Activated T-helper 2 cell treated with anti-CD3 and anti-CD28 coated beads, Interferon-gamma antibody, Interleukin-2, Interleukin-4, amounts not matched to agents 10 μg/mL and 5 μg/mL and 100 μg/mL, durations not matched to agents 14 hours and 24 hours and 36 hours (primary cell): ENCODE data around the gene CCDC15. TPM values are rescaled to one million over a fixed set of nuclear protein-coding genes. Genes with fewer than 3 reads are reported as not detected.
"Not testable (repeated sequence)": the region's sequence is repeated elsewhere in the genome, so short reads cannot be mapped to it uniquely, and the experiment has no call there.

Experiments
- DNase-seq: peaks from one replicate; pipeline ENCODE4 v3.0.0; 2021; ENCODE audit warnings: low spot score
- H3K27ac Mint-ChIP-seq: one replicate; pipeline ENCODE4 v1.8.0; 2021; ENCODE audit warnings: mixed read lengths
- H3K27me3 Mint-ChIP-seq: one replicate; pipeline ENCODE4 v1.8.0; 2021; ENCODE audit warnings: low read depth, mixed read lengths
- H3K36me3 Mint-ChIP-seq: one replicate; pipeline ENCODE4 v1.8.0; 2021; ENCODE audit warnings: low read depth, mixed read lengths
- H3K4me1 Mint-ChIP-seq: one replicate; pipeline ENCODE4 v1.8.0; 2021; ENCODE audit warnings: low read depth, mixed read lengths
- H3K4me3 Mint-ChIP-seq: one replicate; pipeline ENCODE4 v1.8.0; 2021; ENCODE audit warnings: low read depth, mild to moderate bottlenecking, moderate library complexity, mixed read lengths
- H3K9me3 Mint-ChIP-seq: one replicate; pipeline ENCODE4 v1.8.0; 2021; ENCODE audit warnings: mixed read lengths
- intact Hi-C: fragments of 100-400 bp; cut with micrococcal nuclease; formaldehyde crosslinking; loops from one replicate; pipeline ENCODE4 v1.15.1; 2023
- total RNA-seq: library from RNA; stranded (reverse); gene quantifications from 2 replicates; pipeline ENCODE4 v1.2.3, GENCODE V29; 2022

Gene CCDC15
- total RNA-seq, 1 donor from 2014 or later, result 3.7 TPM

- H3K36me3 Mint-ChIP-seq, result peaks cover 14% of the 10 kb centered on the region
- DNase-seq, result no peak
- H3K4me1 Mint-ChIP-seq, result peaks cover 11% of the 10 kb centered on the region
- H3K27me3 Mint-ChIP-seq, result no peaks in the 10 kb centered on the region
- no peak overlapping the region for H3K4me3 Mint-ChIP-seq
- peaks cover 16% of the 10 kb centered on the region for H3K9me3 Mint-ChIP-seq
- intact Hi-C loops, result loop anchor here (5.0 to 10.0 kb wide), 2 partner anchors 328 to 644 kb away; partner anchors contain the start of genes STT3A and TBRG1
- H3K27ac Mint-ChIP-seq, result no peak overlapping the region
These were observed 3.2 kb upstream of the CCDC15 start for GRCh38 chr11:124950601-124951330.

- H3K27me3 Mint-ChIP-seq, result no peaks in the 10 kb centered on the region
- peaks cover 16% of the 10 kb centered on the region for H3K36me3 Mint-ChIP-seq
- H3K4me1 Mint-ChIP-seq, result peaks cover 14% of the 10 kb centered on the region
- H3K9me3 Mint-ChIP-seq, result peaks cover 16% of the 10 kb centered on the region
- intact Hi-C loops, result loop anchor here (5.0 to 10.0 kb wide), 2 partner anchors 329 to 643 kb away; partner anchors contain the start of genes STT3A and TBRG1
- no peak for DNase-seq
- no peak overlapping the region for H3K4me3 Mint-ChIP-seq
- no peak overlapping the region for H3K27ac Mint-ChIP-seq
These were observed 2.7 kb upstream of the CCDC15 start for GRCh38 chr11:124951341-124951740.

GRCh38 chr11:124954590-124954955, 571 bp downstream of the CCDC15 start:
- no peaks in the 10 kb centered on the region for H3K9me3 Mint-ChIP-seq
- no peaks in the 10 kb centered on the region for H3K27me3 Mint-ChIP-seq
- peaks cover 21% of the 10 kb centered on the region for H3K4me1 Mint-ChIP-seq
- no peak overlapping the region for H3K4me3 Mint-ChIP-seq
- H3K27ac Mint-ChIP-seq, result no peak overlapping the region
- no peak for DNase-seq
- intact Hi-C loops, result loop anchor here (1.0 to 10.0 kb wide), 5 partner anchors 78 to 640 kb away; partner anchors contain the start of genes SIAE, SPA17, STT3A and TBRG1
- H3K36me3 Mint-ChIP-seq, result peaks cover 10% of the 10 kb centered on the region

GRCh38 chr11:124955035-124955434, 1.0 kb downstream of the CCDC15 start:
- H3K4me3 Mint-ChIP-seq, result no peak overlapping the region
- no peaks in the 10 kb centered on the region for H3K9me3 Mint-ChIP-seq
- peaks cover 10% of the 10 kb centered on the region for H3K36me3 Mint-ChIP-seq
- H3K27me3 Mint-ChIP-seq, result no peaks in the 10 kb centered on the region
- DNase-seq, result no peak
- no peak overlapping the region for H3K27ac Mint-ChIP-seq
- peaks cover 19% of the 10 kb centered on the region for H3K4me1 Mint-ChIP-seq
- intact Hi-C loops, result loop anchor here (2.0 to 10.0 kb wide), 2 partner anchors 282 to 640 kb away; partner anchors contain the start of genes SIAE, SPA17 and STT3A

GRCh38 chr11:124961972-124962609, 8.1 kb downstream of the CCDC15 start:
- no peak for DNase-seq
- Mint-ChIP-seq H3K9me3 (no peaks in the 10 kb centered on the region), H3K27me3 (no peaks in the 10 kb centered on the region), H3K36me3 (peaks cover 22% of the 10 kb centered on the region), H3K27ac (no peak overlapping the region), H3K4me1 (peaks cover 7% of the 10 kb centered on the region), H3K4me3 (no peak overlapping the region)
- intact Hi-C loops, result loop anchor here (1.0 kb wide), 2 partner anchors 179 to 383 kb away; no protein-coding TSS in a partner anchor

- H3K4me1 Mint-ChIP-seq, H3K9me3 Mint-ChIP-seq, H3K4me3 Mint-ChIP-seq, intact Hi-C loops, H3K27ac Mint-ChIP-seq, DNase-seq, H3K27me3 Mint-ChIP-seq: not testable (repeated sequence)
- peaks cover 13% of the 10 kb centered on the region for H3K36me3 Mint-ChIP-seq
These were observed 14.2 kb downstream of the CCDC15 start for GRCh38 chr11:124968197-124968596.

GRCh38 chr11:124970925-124971324, 16.9 kb downstream of the CCDC15 start:
- Mint-ChIP-seq H3K27me3 (no peaks in the 10 kb centered on the region), H3K4me3 (no peak overlapping the region), H3K4me1 (no peaks in the 10 kb centered on the region), H3K27ac (no peak overlapping the region), H3K9me3 (no peaks in the 10 kb centered on the region), H3K36me3 (no peaks in the 10 kb centered on the region)
- intact Hi-C loops, result no loop called here
- DNase-seq, result no peak

GRCh38 chr11:124971810-124972209, 17.8 kb downstream of the CCDC15 start:
- Mint-ChIP-seq H3K27me3 (no peaks in the 10 kb centered on the region), H3K27ac (no peak overlapping the region), H3K4me3 (no peak overlapping the region), H3K36me3 (no peaks in the 10 kb centered on the region), H3K9me3 (no peaks in the 10 kb centered on the region), H3K4me1 (no peaks in the 10 kb centered on the region)
- no peak for DNase-seq
- intact Hi-C loops, result no loop called here

GRCh38 chr11:124976531-124976930, 22.5 kb downstream of the CCDC15 start:
- DNase-seq, result no peak
- Mint-ChIP-seq H3K27ac (no peak overlapping the region), H3K4me1 (no peaks in the 10 kb centered on the region), H3K36me3 (peaks cover 44% of the 10 kb centered on the region), H3K27me3 (no peaks in the 10 kb centered on the region), H3K4me3 (no peak overlapping the region), H3K9me3 (peaks cover 27% of the 10 kb centered on the region)
- intact Hi-C loops, result no loop called here

GRCh38 chr11:124977006-124977405, 23.0 kb downstream of the CCDC15 start:
- no peaks in the 10 kb centered on the region for H3K27me3 Mint-ChIP-seq
- intact Hi-C loops, result no loop called here
- H3K27ac Mint-ChIP-seq, result no peak overlapping the region
- H3K9me3 Mint-ChIP-seq, result peaks cover 30% of the 10 kb centered on the region
- DNase-seq, result no peak
- H3K4me1 Mint-ChIP-seq, result no peaks in the 10 kb centered on the region
- no peak overlapping the region for H3K4me3 Mint-ChIP-seq
- H3K36me3 Mint-ChIP-seq, result peaks cover 48% of the 10 kb centered on the region

- H3K4me1 Mint-ChIP-seq, result no peaks in the 10 kb centered on the region
- no peak for DNase-seq
- intact Hi-C loops, result no loop called here
- peaks cover 62% of the 10 kb centered on the region for H3K36me3 Mint-ChIP-seq
- peaks cover 40% of the 10 kb centered on the region for H3K9me3 Mint-ChIP-seq
- no peaks in the 10 kb centered on the region for H3K27me3 Mint-ChIP-seq
- no peak overlapping the region for H3K27ac Mint-ChIP-seq
- no peak overlapping the region for H3K4me3 Mint-ChIP-seq
These were observed 24.3 kb downstream of the CCDC15 start for GRCh38 chr11:124978316-124978715.

- no peaks in the 10 kb centered on the region for H3K4me1 Mint-ChIP-seq
- no peak overlapping the region for H3K27ac Mint-ChIP-seq
- H3K9me3 Mint-ChIP-seq, result peaks cover 40% of the 10 kb centered on the region
- no peaks in the 10 kb centered on the region for H3K27me3 Mint-ChIP-seq
- no peak for DNase-seq
- peaks cover 88% of the 10 kb centered on the region for H3K36me3 Mint-ChIP-seq
- intact Hi-C loops, result no loop called here
- H3K4me3 Mint-ChIP-seq, result no peak overlapping the region
These were observed 28.0 kb downstream of the CCDC15 start for GRCh38 chr11:124982043-124982442.
